ENCODE data around the gene CADPS2.

CADPS2 gene

DNA sequence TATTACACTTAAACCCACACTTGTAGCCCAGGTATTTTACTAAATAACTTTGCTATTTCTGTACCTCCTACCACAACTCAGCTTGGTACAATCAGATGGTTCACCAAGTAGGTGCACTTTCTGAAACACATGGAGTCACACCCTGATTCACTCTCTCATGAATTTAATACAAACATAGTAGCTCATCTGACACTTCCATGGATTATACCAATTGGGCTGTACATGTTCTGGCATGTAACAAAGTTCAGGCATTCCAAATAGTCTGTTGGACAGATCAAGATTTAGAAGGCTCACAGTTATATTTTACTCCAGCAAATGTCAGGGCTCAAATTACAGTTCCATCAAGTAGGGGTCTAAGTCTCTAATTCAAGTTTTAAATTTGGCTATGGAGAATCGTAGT lies 121.4 kb downstream of the CADPS2 start:
- no peak for TF ChIP-seq YY1 (IDR thresholded peaks at IDR 0.05; ENCODE audit: low read depth)
- no peak for TF ChIP-seq TCF12 (IDR thresholded peaks at IDR 0.05; ENCODE audit: low read depth)
- no peak for TF ChIP-seq CEBPB (IDR thresholded peaks at IDR 0.05)
- TF ChIP-seq EP300 (IDR thresholded peaks at IDR 0.05; ENCODE audit: borderline replicate concordance): no peak

DNA sequence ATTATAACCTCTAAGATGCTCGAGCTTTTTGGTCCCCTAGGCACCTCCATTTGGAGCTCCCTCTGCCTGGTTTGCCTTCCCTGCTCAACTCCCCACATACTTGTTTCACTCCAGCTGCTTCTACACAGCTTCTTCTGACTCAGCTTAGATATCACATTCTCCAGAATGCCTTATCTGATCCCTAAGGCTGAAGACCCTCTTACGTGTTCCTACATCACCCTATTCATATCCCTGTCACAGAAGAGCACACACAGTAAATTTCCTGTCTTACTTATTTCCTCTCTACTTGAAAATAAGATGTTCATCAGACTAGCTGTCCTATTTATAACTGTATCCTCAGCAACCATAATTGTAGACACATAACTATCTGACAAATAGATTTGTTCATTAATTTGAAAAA lies 122.2 kb downstream of the CADPS2 start:
- TF ChIP-seq YY1 (IDR thresholded peaks at IDR 0.05; ENCODE audit: low read depth) (no peak), EGR1 (IDR thresholded peaks at IDR 0.05) (no peak), ZBTB7A (IDR thresholded peaks at IDR 0.05; ENCODE audit: low read depth) (no peak), EP300 (IDR thresholded peaks at IDR 0.05; ENCODE audit: borderline replicate concordance) (no peak), RAD21 (IDR thresholded peaks at IDR 0.05; ENCODE audit: low read depth) (no peak), CEBPB (IDR thresholded peaks at IDR 0.05) (no peak), NFIC (IDR thresholded peaks at IDR 0.05) (no peak), TAF1 (IDR thresholded peaks at IDR 0.05; ENCODE audit: low read depth) (no peak), FOXM1 (IDR thresholded peaks at IDR 0.05; ENCODE audit: borderline replicate concordance, low read depth) (no peak), CREB1 (IDR thresholded peaks at IDR 0.05; ENCODE audit: low read depth) (no peak), TCF12 (IDR thresholded peaks at IDR 0.05; ENCODE audit: low read depth) (no peak), TEAD4 (IDR thresholded peaks at IDR 0.05) (no peak)
- TF ChIP-seq, protein P1, sequence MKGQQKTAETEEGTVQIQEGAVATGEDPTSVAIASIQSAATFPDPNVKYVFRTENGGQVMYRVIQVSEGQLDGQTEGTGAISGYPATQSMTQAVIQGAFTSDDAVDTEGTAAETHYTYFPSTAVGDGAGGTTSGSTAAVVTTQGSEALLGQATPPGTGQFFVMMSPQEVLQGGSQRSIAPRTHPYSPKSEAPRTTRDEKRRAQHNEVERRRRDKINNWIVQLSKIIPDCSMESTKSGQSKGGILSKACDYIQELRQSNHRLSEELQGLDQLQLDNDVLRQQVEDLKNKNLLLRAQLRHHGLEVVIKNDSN (IDR thresholded peaks at IDR 0.05): no peak
- TF ChIP-seq, protein P2, sequence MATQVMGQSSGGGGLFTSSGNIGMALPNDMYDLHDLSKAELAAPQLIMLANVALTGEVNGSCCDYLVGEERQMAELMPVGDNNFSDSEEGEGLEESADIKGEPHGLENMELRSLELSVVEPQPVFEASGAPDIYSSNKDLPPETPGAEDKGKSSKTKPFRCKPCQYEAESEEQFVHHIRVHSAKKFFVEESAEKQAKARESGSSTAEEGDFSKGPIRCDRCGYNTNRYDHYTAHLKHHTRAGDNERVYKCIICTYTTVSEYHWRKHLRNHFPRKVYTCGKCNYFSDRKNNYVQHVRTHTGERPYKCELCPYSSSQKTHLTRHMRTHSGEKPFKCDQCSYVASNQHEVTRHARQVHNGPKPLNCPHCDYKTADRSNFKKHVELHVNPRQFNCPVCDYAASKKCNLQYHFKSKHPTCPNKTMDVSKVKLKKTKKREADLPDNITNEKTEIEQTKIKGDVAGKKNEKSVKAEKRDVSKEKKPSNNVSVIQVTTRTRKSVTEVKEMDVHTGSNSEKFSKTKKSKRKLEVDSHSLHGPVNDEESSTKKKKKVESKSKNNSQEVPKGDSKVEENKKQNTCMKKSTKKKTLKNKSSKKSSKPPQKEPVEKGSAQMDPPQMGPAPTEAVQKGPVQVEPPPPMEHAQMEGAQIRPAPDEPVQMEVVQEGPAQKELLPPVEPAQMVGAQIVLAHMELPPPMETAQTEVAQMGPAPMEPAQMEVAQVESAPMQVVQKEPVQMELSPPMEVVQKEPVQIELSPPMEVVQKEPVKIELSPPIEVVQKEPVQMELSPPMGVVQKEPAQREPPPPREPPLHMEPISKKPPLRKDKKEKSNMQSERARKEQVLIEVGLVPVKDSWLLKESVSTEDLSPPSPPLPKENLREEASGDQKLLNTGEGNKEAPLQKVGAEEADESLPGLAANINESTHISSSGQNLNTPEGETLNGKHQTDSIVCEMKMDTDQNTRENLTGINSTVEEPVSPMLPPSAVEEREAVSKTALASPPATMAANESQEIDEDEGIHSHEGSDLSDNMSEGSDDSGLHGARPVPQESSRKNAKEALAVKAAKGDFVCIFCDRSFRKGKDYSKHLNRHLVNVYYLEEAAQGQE (IDR thresholded peaks at IDR 0.05; ENCODE audit: low read depth): no peak
- TF ChIP-seq, protein P3, sequence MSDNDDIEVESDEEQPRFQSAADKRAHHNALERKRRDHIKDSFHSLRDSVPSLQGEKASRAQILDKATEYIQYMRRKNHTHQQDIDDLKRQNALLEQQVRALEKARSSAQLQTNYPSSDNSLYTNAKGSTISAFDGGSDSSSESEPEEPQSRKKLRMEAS (IDR thresholded peaks at IDR 0.05): no peak

DNA sequence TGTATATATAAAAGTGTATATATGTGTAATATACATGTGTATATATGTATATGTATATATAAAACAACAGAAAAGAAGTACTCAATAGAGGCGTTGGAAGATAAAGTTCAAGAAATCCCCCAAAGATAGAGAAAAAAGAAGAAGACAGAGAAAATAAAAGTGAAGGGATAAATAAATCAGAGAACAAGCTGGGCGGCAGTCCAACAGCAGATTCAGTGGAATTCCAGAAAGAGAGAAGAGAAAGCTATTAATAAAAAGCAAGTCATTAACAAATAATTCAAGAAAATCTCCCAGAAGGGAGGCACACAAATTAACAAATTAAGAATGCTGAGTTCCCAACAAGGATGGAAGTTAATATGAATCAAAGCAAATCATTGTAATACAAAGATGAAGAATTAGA lies 124.2 kb downstream of the CADPS2 start:
- TF ChIP-seq EGR1 (IDR thresholded peaks at IDR 0.05): no peak
- TF ChIP-seq, protein P2 (IDR thresholded peaks at IDR 0.05; ENCODE audit: low read depth): no peak
- TF ChIP-seq, protein P3 (IDR thresholded peaks at IDR 0.05): no peak
- no peak for TF ChIP-seq CREB1 (IDR thresholded peaks at IDR 0.05; ENCODE audit: low read depth)
- no peak for TF ChIP-seq RAD21 (IDR thresholded peaks at IDR 0.05; ENCODE audit: low read depth)
- TF ChIP-seq TEAD4 (IDR thresholded peaks at IDR 0.05): no peak
- TF ChIP-seq TCF12 (IDR thresholded peaks at IDR 0.05; ENCODE audit: low read depth): no peak
- TF ChIP-seq FOXM1 (IDR thresholded peaks at IDR 0.05; ENCODE audit: borderline replicate concordance, low read depth): no peak
- TF ChIP-seq TAF1 (IDR thresholded peaks at IDR 0.05; ENCODE audit: low read depth): no peak
- TF ChIP-seq, protein P1 (IDR thresholded peaks at IDR 0.05): no peak
- no peak for TF ChIP-seq EP300 (IDR thresholded peaks at IDR 0.05; ENCODE audit: borderline replicate concordance)
- no peak for TF ChIP-seq YY1 (IDR thresholded peaks at IDR 0.05; ENCODE audit: low read depth)
- TF ChIP-seq ZBTB7A (IDR thresholded peaks at IDR 0.05; ENCODE audit: low read depth): no peak
- no peak for TF ChIP-seq NFIC (IDR thresholded peaks at IDR 0.05)

DNA sequence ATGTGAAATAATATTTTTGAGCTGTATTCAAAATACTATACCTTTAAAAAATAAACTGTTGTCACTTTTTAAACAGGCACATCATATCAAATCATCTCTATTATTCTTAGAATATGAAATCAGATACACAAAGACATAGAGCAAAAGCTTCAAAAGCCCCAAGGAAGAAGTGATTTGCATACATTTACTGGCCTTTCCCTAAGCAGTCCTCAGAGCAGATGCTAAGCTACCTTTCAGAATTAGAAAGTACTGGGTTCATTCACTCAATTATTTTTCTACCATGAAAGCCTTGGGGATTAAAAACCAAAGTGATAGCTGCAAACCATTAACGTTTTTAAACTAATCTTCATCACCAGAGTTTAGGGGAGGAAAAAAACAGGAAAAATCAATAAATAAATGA lies 127.8 kb downstream of the CADPS2 start:
- no peak for TF ChIP-seq TCF12 (IDR thresholded peaks at IDR 0.05; ENCODE audit: low read depth)
- TF ChIP-seq CREB1 (IDR thresholded peaks at IDR 0.05; ENCODE audit: low read depth): no peak
- no peak for TF ChIP-seq RAD21 (IDR thresholded peaks at IDR 0.05; ENCODE audit: low read depth)
- TF ChIP-seq EP300 (IDR thresholded peaks at IDR 0.05; ENCODE audit: borderline replicate concordance): no peak
- TF ChIP-seq, protein P1 (IDR thresholded peaks at IDR 0.05): no peak
- TF ChIP-seq, protein P3 (IDR thresholded peaks at IDR 0.05): no peak
- TF ChIP-seq, protein P2 (IDR thresholded peaks at IDR 0.05; ENCODE audit: low read depth): no peak
- TF ChIP-seq FOXM1 (IDR thresholded peaks at IDR 0.05; ENCODE audit: borderline replicate concordance, low read depth): no peak
- no peak for TF ChIP-seq NFIC (IDR thresholded peaks at IDR 0.05)
- no peak for TF ChIP-seq CEBPB (IDR thresholded peaks at IDR 0.05)
- TF ChIP-seq TEAD4 (IDR thresholded peaks at IDR 0.05): no peak
- TF ChIP-seq YY1 (IDR thresholded peaks at IDR 0.05; ENCODE audit: low read depth): no peak
- no peak for TF ChIP-seq TAF1 (IDR thresholded peaks at IDR 0.05; ENCODE audit: low read depth)
- TF ChIP-seq ZBTB7A (IDR thresholded peaks at IDR 0.05; ENCODE audit: low read depth): no peak
- no peak for TF ChIP-seq EGR1 (IDR thresholded peaks at IDR 0.05)
